HL-60 (cell line): ENCODE results near the gene LMF1.

Experiments
- DNase-seq, 2 experiments: peaks; one replicate each; pipeline ENCODE4 v3.0.0-alpha.2; 2010 to 2020; ENCODE audit warnings: low read depth in 1 of 2, low spot score in 1 of 2
- H3K27ac ChIP-seq: fragments of 250-450 bp; sonication (Bioruptor Pico); replicated peaks from 2 replicates; pipeline ENCODE4 v1.5.1; 2020; ENCODE audit warnings: mild to moderate bottlenecking, moderate library complexity
- H3K27me3 ChIP-seq: fragments of 250-450 bp; sonication (Bioruptor Pico); 2 replicates; pipeline ENCODE4 v1.5.1; 2021; ENCODE audit warnings: mild to moderate bottlenecking, moderate library complexity; ENCODE audit not compliant: insufficient read depth, poor library complexity, severe bottlenecking
- H3K4me3 ChIP-seq: replicated peaks from 2 replicates; pipeline ENCODE4 v1.5.1; 2011; ENCODE audit warnings: mild to moderate bottlenecking, control low read depth, low read length; ENCODE audit not compliant: insufficient read depth
- CTCF ChIP-seq: IDR thresholded peaks from one replicate; pipeline ENCODE4 v1.5.1; 2011; ENCODE audit warnings: low read length, control low read depth, inconsistent platforms; ENCODE audit not compliant: insufficient read depth
- GABPA ChIP-seq: IDR thresholded peaks from 2 replicates; pipeline ENCODE4 v1.6.1; 2012; ENCODE audit warnings: low read depth
- POLR2AphosphoS5 ChIP-seq: IDR thresholded peaks from 2 replicates; pipeline ENCODE4 v1.6.1; 2012; ENCODE audit warnings: low read depth
- REST ChIP-seq: IDR thresholded peaks from 2 replicates; pipeline ENCODE4 v1.6.1; 2012; ENCODE audit warnings: low read depth; ENCODE audit not compliant: insufficient replicate concordance
- SPI1 ChIP-seq: IDR thresholded peaks from 2 replicates; pipeline ENCODE4 v1.6.1; 2012; ENCODE audit warnings: low read depth, mild to moderate bottlenecking, borderline replicate concordance

Gene LMF1

GRCh38 chr16:853981-854807 lies 116.6 kb downstream of the LMF1 start:
- no peaks in the 10 kb centered on the region for H3K27me3 ChIP-seq
- TF ChIP-seq POLR2AphosphoS5 (no peak), SPI1 (no peak), CTCF (no peak), GABPA (no peak), REST (no peak)
- no peak overlapping the region for H3K4me3 ChIP-seq
- H3K27ac ChIP-seq, result no peak overlapping the region
- DNase-seq, result no peak

- TF ChIP-seq GABPA (no peak), POLR2AphosphoS5 (no peak), SPI1 (no peak), CTCF (no peak)
- Histone ChIP-seq H3K4me3 (no peak overlapping the region), H3K27me3 (no peaks in the 10 kb centered on the region), H3K27ac (no peak overlapping the region)
- DNase-seq, result no peak
These were observed 117.5 kb downstream of the LMF1 start for GRCh38 chr16:853306-853705.

GRCh38 chr16:852451-853185 lies 118.2 kb downstream of the LMF1 start:
- Histone ChIP-seq H3K4me3 (no peak overlapping the region), H3K27ac (no peak overlapping the region), H3K27me3 (no peaks in the 10 kb centered on the region)
- TF ChIP-seq SPI1, result no peak
- TF ChIP-seq CTCF, result no peak
- no peak for TF ChIP-seq POLR2AphosphoS5
- no peak for TF ChIP-seq REST
- no peak for TF ChIP-seq GABPA
- DNase-seq, result no peak
